H9 (cell line): ENCODE results near the gene PCNX3. TPM values are rescaled to one million over a fixed set of nuclear protein-coding genes. Genes with fewer than 3 reads are reported as not detected.

Experiments
- DNase-seq: peaks from one replicate; pipeline ENCODE4 v3.0.0-alpha.2; 2017
- H2AFZ ChIP-seq: one replicate; pipeline ENCODE4 v1.6.1; 2013; ENCODE audit warnings: mild to moderate bottlenecking, low read length, control low read depth, moderate library complexity
- H2AK5ac ChIP-seq: 2 replicates; pipeline ENCODE4 v1.6.1; 2013; ENCODE audit warnings: low read length, control low read depth, mixed read lengths; ENCODE audit not compliant: insufficient read length
- H2BK120ac ChIP-seq: one replicate; pipeline ENCODE4 v1.6.1; 2013; ENCODE audit warnings: low read depth, mild to moderate bottlenecking, low read length, control low read depth, inconsistent platforms; ENCODE audit not compliant: poor library complexity, severe bottlenecking
- H2BK12ac ChIP-seq: 2 replicates; pipeline ENCODE4 v1.6.1; 2013; ENCODE audit warnings: low read length, control low read depth, mixed read lengths, low read depth; ENCODE audit not compliant: insufficient read length
- H2BK15ac ChIP-seq: 2 replicates; pipeline ENCODE4 v1.6.1; 2013; ENCODE audit warnings: low read depth, low read length, control low read depth
- H2BK20ac ChIP-seq: one replicate; pipeline ENCODE4 v1.6.1; 2013; ENCODE audit warnings: low read depth, mild to moderate bottlenecking, low read length, control low read depth, inconsistent platforms; ENCODE audit not compliant: poor library complexity, severe bottlenecking
- H2BK5ac ChIP-seq: 2 replicates; pipeline ENCODE4 v1.6.1; 2013; ENCODE audit warnings: low read length, control low read depth, mixed read lengths; ENCODE audit not compliant: insufficient read length
- H3K14ac ChIP-seq: 2 replicates; pipeline ENCODE4 v1.6.1; 2013; ENCODE audit warnings: low read length, control low read depth; ENCODE audit not compliant: insufficient read depth
- H3K18ac ChIP-seq: 2 replicates; pipeline ENCODE4 v1.6.1; 2013; ENCODE audit warnings: low read depth, mild to moderate bottlenecking, mixed read lengths, low read length, control low read depth; ENCODE audit not compliant: insufficient read length
- H3K23ac ChIP-seq: 2 replicates; pipeline ENCODE4 v1.6.1; 2013; ENCODE audit warnings: low read length, control low read depth, mixed read lengths, low read depth; ENCODE audit not compliant: insufficient read length
- H3K23me2 ChIP-seq: 2 replicates; pipeline ENCODE4 v1.6.1; 2013; ENCODE audit warnings: low read depth, mild to moderate bottlenecking, mixed read lengths, low read length, control low read depth; ENCODE audit not compliant: insufficient read length, poor library complexity, severe bottlenecking
- H3K27ac ChIP-seq: 2 replicates; pipeline ENCODE4 v1.5.1; 2013; ENCODE audit warnings: low read length, control low read depth, mixed read lengths, low read depth; ENCODE audit not compliant: insufficient read length
- H3K27me3 ChIP-seq: 2 replicates; pipeline ENCODE4 v1.6.1; 2013; ENCODE audit warnings: low read length, control low read depth, inconsistent platforms; ENCODE audit not compliant: insufficient read depth
- H3K4ac ChIP-seq: 2 replicates; pipeline ENCODE4 v1.6.1; 2013; ENCODE audit warnings: low read depth, mild to moderate bottlenecking, control low read depth, inconsistent platforms, low read length, moderate library complexity
- H3K4me1 ChIP-seq: 2 replicates; pipeline ENCODE4 v1.6.1; 2013; ENCODE audit warnings: low read length, control low read depth, inconsistent platforms; ENCODE audit not compliant: insufficient read depth
- H3K4me2 ChIP-seq: 2 replicates; pipeline ENCODE4 v1.6.1; 2013; ENCODE audit warnings: low read length, control low read depth, mixed read lengths; ENCODE audit not compliant: insufficient read length, insufficient read depth
- H3K56ac ChIP-seq: 2 replicates; pipeline ENCODE4 v1.6.1; 2013; ENCODE audit warnings: low read depth, mild to moderate bottlenecking, mixed read lengths, low read length, control low read depth; ENCODE audit not compliant: insufficient read length
- H3K79me1 ChIP-seq: 2 replicates; pipeline ENCODE4 v1.6.1; 2013; ENCODE audit warnings: low read depth, mild to moderate bottlenecking, moderate library complexity, low read length, control low read depth, inconsistent platforms; ENCODE audit not compliant: insufficient read depth, poor library complexity, severe bottlenecking
- H3K79me2 ChIP-seq: 2 replicates; pipeline ENCODE4 v1.6.1; 2013; ENCODE audit warnings: low read length, control low read depth, inconsistent platforms; ENCODE audit not compliant: insufficient read depth
- H3K9ac ChIP-seq: 2 replicates; pipeline ENCODE4 v1.6.1; 2013; ENCODE audit warnings: low read length, control low read depth, mixed read lengths; ENCODE audit not compliant: insufficient read length; ENCODE audit errors: extremely low read depth
- H3K9me3 ChIP-seq: one replicate; pipeline ENCODE4 v1.6.1; 2013; ENCODE audit warnings: low read depth, low read length, inconsistent platforms; ENCODE audit not compliant: control insufficient read depth
- H3T11ph ChIP-seq: one replicate; pipeline ENCODE4 v1.6.1; 2013; ENCODE audit warnings: mild to moderate bottlenecking, low read length, control low read depth, inconsistent platforms
- H4K20me1 ChIP-seq: one replicate; pipeline ENCODE4 v1.6.1; 2013; ENCODE audit not compliant: control insufficient read depth, insufficient read length, insufficient read depth
- H4K5ac ChIP-seq: 2 replicates; pipeline ENCODE4 v1.6.1; 2013; ENCODE audit warnings: low read depth, mild to moderate bottlenecking, mixed read lengths, low read length, control low read depth; ENCODE audit not compliant: insufficient read length
- H4K8ac ChIP-seq: replicated peaks from 2 replicates; pipeline ENCODE4 v1.6.1; 2013; ENCODE audit warnings: low read length, control low read depth, mixed read lengths, low read depth; ENCODE audit not compliant: insufficient read length
- H4K91ac ChIP-seq: 2 replicates; pipeline ENCODE4 v1.6.1; 2013; ENCODE audit warnings: low read depth, mild to moderate bottlenecking, moderate library complexity, mixed read lengths, low read length, control low read depth; ENCODE audit not compliant: insufficient read length
- H3K27ac Mint-ChIP-seq, 3 experiments: 2 replicates in 2 of 3; 3 replicates in 1 of 3; pipeline ENCODE4 v1.8.0; 2020 to 2021; ENCODE audit warnings: mixed read lengths in 3 of 3, mild to moderate bottlenecking in 1 of 3, moderate library complexity in 1 of 3
- H3K27me3 Mint-ChIP-seq: 2 replicates; pipeline ENCODE4 v1.8.0; 2021; ENCODE audit warnings: low read depth, mild to moderate bottlenecking, moderate library complexity, mixed read lengths
- H3K36me3 Mint-ChIP-seq, 3 experiments: 2 replicates in 2 of 3; 3 replicates in 1 of 3; pipeline ENCODE4 v1.8.0; 2020 to 2021; ENCODE audit warnings: low read depth in 3 of 3, mixed read lengths in 3 of 3; ENCODE audit not compliant: insufficient read depth in 1 of 3
- H3K4me1 Mint-ChIP-seq, 2 experiments: 2 replicates each; pipeline ENCODE4 v1.8.0; 2020; ENCODE audit warnings: mixed read lengths in 2 of 2
- H3K4me3 Mint-ChIP-seq, 2 experiments: 2 replicates in 1 of 2; 3 replicates in 1 of 2; pipeline ENCODE4 v1.8.0; 2020 to 2021; ENCODE audit warnings: mild to moderate bottlenecking in 2 of 2, mixed read lengths in 2 of 2, moderate library complexity in 1 of 2
- H3K9me3 Mint-ChIP-seq, 2 experiments: 2 replicates in 1 of 2; 3 replicates in 1 of 2; pipeline ENCODE4 v1.8.0; 2020; ENCODE audit warnings: mild to moderate bottlenecking in 2 of 2, mixed read lengths in 2 of 2, moderate library complexity in 1 of 2
- WGBS: extraction: QIAGEN DNeasy Blood & Tissue Kit; methylation state at CpG from one replicate; pipeline ENCODE4 v1.1.7; 2013; ENCODE audit warnings: missing lambda C conversion rate, low lambda C conversion rate, mixed read lengths; ENCODE audit not compliant: insufficient read length; ENCODE audit errors: extremely low coverage; 5-methylcytosine and 5-hydroxymethylcytosine counted together
- total RNA-seq: library from RNA; stranded (reverse); gene quantifications from 2 replicates; pipeline ENCODE4 v1.2.1, GENCODE V29; 2021
- TF ChIP-seq, protein P1 (sequence below): fragments of 200-600 bp; sonication (generic); conservative IDR thresholded peaks from 3 replicates; pipeline ENCODE4 v1.8.0; 2021; ENCODE audit warnings: antibody characterized with exemption, mild to moderate bottlenecking

Gene PCNX3
- total RNA-seq, 1 experiment from 2014 or later, result 50.5 TPM

DNA sequence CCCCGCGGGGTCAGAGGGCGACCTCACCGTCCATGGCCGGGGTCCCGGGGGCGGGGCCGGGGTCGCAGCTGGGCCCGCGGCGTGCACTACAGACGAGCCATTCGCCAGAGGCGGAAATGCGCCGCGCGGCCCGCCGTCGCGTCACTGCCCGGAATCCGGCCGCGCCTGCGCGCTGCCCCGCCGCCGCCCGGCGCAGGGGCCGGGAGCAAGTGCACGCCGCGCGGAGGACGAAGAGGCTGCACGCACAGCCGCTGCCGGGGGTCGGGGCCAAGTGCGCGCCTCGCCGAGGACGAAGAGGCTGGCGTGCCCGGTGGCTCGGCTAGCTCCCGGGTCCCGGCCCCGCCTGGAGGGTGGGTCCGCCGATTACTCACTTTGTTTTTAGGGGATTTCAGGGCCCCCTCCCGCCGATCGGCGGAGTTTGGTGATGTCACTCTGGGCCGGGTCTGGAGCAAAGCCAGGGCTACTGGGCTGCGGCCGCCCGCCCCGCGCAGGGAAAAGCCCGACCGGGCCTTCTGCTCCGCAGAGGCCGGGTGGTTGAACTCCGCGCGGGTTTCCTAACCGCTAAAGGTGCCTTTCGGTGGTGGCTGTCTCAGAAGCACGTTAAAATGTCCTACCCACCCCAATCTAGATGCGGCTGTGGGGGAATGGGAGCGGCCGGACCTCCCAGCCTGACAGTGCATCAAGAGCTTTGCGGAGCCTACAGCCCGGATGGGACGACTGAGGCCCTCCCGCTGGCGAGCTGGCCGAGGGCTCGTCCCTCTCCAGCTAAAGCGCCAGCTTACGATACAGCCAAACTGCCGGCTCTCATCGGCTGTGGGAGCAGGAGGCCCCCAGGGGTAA, 47.4 kb downstream of the PCNX3 start, which contains the start of gene RELA:
TSS of gene RELA (minus strand) at position 118 of the 840 bp plus-strand sequence. CDS start at position 34, 84 bp downstream.
- Mint-ChIP-seq H3K36me3 (peaks cover 19 to 33% (median 30%) of the 10 kb centered on the region in 3 experiments; a peak in 6 of 7 replicates), H3K4me3 (peak within 1 kb of the TSS; percentile 81 to 89), H3K27me3 (no peaks in the 10 kb centered on the region), H3K27ac (peak within 1 kb of the TSS; percentile 80 to 96 (median 85); a peak in 6 of 7 replicates), H3K9me3 (no peaks in the 10 kb centered on the region), H3K4me1 (peaks cover 4 to 6% of the 10 kb centered on the region in 2 experiments)
- Histone ChIP-seq H3K27ac (no peak within 1 kb of the TSS), H3K14ac (peak within 1 kb of the TSS; percentile 64), H3K18ac (peak within 1 kb of the TSS; percentile 27), H2BK5ac (no peak within 1 kb of the TSS), H4K20me1 (no peaks in the 10 kb centered on the region), H3K23me2 (peaks cover 13% of the 10 kb centered on the region), H2AK5ac (no peak within 1 kb of the TSS), H3K4me2 (peak within 1 kb of the TSS; percentile 88), H3K9ac (peak within 1 kb of the TSS; percentile 61), H2AFZ (no peak within 1 kb of the TSS), H3K9me3 (no peaks in the 10 kb centered on the region), H4K91ac (no peak within 1 kb of the TSS), H3T11ph (no peak within 1 kb of the TSS), H2BK120ac (no peak within 1 kb of the TSS), H2BK15ac (no peak within 1 kb of the TSS), H3K4me1 (no peaks in the 10 kb centered on the region), H4K5ac (no peak within 1 kb of the TSS), H2BK12ac (no peak within 1 kb of the TSS), H3K79me1 (peaks cover 3% of the 10 kb centered on the region), H3K27me3 (no peaks in the 10 kb centered on the region), H3K79me2 (no peaks in the 10 kb centered on the region), H2BK20ac (no peak within 1 kb of the TSS), H3K4ac (no peak within 1 kb of the TSS), H3K56ac (no peak within 1 kb of the TSS), H3K23ac (no peak within 1 kb of the TSS), H4K8ac (no peak within 1 kb of the TSS)
- DNase-seq, result peak; percentile 92
- TF ChIP-seq, protein P1, sequence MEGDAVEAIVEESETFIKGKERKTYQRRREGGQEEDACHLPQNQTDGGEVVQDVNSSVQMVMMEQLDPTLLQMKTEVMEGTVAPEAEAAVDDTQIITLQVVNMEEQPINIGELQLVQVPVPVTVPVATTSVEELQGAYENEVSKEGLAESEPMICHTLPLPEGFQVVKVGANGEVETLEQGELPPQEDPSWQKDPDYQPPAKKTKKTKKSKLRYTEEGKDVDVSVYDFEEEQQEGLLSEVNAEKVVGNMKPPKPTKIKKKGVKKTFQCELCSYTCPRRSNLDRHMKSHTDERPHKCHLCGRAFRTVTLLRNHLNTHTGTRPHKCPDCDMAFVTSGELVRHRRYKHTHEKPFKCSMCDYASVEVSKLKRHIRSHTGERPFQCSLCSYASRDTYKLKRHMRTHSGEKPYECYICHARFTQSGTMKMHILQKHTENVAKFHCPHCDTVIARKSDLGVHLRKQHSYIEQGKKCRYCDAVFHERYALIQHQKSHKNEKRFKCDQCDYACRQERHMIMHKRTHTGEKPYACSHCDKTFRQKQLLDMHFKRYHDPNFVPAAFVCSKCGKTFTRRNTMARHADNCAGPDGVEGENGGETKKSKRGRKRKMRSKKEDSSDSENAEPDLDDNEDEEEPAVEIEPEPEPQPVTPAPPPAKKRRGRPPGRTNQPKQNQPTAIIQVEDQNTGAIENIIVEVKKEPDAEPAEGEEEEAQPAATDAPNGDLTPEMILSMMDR, result no peak
- WGBS, result no CpG with 5 or more reads among the region's 91 CpGs
